NOMO-1 (cell line): ENCODE measurements around the gene NUDT1.
A peak's percentile ranks its signal among the peaks of the same experiment; 100 is the strongest.

Experiments
- DNase-seq, 2 experiments: peaks; one replicate each; lab custom pipeline; 2025; ENCODE audit not compliant: unreplicated experiment in 2 of 2; lab: John Stamatoyannopoulos, UW

NUDT1 gene

DNA sequence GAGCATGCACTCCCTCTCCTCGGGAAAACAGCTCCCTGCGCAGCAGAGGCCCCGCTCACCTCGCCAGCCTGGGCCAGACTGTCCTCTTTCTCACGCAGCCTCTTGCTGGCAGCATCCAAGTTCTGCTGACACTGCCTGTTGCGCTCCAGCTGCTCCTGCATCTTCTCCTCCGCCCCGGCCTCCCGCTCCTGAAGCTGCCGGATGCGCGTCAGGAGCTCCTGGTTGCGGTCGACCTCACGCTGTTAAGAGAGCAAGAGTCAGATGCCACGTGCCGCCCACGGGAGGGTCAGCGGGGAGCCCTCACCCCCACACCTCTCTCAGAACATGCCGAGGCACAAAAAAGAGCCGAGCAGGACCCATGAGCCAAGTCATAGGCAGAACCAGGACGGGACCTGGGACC is 19.5 kb upstream of the NUDT1 start:
- no peak for DNase-seq

DNA sequence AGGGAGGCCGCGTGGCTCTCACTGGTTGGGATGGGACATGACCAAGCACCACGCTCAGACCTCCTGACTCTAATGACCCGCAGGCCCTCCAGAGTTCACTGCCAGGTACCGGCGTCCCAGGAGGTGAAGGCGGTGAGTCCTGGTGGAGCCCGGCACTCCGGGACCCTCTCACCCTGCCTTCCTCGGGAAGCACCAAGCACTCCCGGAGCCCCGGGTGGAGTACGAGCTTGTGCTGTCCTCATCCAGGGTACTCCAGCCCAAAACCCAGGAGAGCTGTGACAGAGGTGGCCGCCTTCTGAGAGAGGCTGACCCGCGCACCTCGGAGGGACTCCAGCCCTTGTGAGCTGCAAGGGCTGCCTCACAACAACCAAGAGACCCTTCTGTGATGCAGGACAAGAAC is 18.7 kb upstream of the NUDT1 start:
- no peak for DNase-seq

DNA sequence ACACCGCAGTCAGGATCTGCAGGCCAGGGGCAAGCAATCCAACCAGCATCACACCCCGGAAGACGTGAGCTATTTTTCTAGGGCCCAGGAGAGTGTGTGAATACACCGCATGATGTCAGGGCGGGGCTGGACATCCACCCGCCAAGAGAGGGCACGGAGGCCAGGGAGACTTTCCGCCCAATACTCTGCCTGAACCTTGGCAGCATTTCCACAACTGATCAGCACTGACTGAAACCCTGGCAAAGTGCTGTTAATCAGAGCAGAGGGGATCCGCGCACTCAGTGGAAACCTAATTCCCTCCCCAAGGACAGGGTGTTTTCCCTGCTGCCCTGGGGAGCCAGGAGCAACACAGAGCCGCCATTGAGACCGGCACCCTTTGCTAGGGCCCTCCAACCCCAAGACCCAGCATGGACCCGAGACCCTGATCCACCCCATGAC is 17.5 kb upstream of the NUDT1 start:
- no peak for DNase-seq

DNA sequence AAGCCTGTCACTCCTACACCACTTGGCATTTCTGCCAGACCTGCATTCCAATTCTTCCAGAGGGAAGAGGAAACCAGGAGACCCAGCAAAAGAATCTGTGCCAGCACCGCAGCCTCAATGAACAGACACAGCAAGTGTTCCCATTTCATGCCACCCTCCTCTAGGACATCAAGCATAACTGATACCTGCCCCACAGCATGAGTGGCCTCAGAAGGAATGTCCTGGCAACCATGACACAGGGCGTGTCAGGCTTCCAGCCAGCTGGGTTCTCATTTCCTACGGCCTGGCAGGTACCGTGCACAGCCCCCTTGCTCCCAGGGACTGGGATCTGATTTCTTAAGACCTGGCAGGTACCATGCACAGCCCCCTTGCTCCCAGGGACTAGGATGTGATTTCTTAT is 17.1 kb upstream of the NUDT1 start:
- DNase-seq, result no peak

DNA sequence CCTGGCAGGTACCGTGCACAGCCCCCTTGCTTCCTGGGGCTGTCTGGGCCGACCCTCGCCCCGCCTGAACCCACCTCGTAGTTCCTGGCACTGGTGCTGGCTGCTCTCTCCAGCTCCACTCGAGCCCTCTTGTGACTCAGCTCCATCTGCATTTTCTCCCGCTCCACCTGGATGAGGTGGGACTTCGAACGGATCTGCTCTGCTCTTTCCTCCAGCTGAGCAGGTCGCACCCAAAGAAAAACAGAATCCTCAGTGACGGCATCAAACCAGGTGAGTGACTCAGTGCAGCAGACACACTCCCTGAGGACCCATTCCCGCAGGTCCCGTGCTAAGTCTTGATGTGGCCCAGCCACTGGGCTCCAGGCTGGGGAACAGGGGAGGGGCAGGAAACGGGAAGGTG is 16.7 kb upstream of the NUDT1 start:
- no peak for DNase-seq

DNA sequence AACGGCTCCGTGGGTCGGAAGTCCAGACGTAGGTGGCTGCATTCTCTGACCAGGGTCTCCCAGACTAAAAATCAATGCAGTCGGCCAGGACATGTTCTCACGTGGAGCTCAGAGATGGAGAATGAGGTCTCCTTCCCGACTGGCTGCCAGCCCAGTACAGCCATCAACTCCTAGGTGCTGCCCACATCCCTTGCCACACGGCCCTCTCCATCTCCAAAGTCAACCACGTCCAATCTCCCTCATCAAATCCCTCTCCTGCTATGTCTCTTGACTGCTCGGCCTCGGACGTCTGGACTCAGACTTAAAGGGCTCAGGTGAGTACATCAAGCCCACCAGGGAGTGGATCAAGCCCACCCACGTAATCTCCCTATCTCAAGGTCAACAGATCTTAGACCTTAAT is 16.2 kb upstream of the NUDT1 start:
- DNase-seq, result no peak

DNA sequence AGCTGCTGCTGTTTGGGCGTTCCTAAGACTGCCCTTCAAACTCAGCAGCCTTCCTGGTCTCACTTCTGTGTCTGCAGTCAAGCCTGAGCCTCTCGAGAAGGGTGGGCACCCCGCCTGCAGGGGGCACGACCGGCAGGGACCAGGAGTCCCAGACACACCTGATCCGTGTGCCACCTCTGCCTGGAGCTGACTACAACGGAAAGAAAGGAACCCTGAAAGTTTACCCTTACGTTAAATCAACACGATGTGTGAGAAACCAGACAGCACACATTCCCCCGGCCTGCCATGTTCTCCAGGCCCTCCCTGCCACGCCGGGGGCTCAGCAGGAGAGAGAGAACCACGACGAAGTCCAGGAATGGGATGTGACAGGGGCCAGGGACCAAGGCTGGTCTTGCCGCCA is 14.3 kb upstream of the NUDT1 start:
- no peak for DNase-seq

DNA sequence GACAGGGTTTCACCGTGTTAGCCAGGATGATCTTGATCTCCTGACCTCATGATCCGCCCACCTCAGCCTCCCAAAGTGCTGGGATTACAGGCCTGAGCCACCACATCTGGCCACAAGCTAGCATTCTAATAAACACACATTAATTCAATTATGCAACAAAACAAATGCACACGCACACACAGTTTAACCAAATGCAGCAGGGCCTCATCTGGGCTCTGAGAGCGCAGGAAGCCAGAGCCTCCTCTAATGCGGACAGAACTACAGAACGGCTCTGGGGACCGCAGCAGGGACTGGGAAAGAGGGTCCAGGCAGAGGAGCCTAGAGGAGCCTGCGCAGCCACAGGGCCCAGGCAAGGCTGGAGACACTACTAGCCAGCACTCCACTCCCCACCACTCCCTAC is 13.1 kb upstream of the NUDT1 start:
- DNase-seq, result no peak

DNA sequence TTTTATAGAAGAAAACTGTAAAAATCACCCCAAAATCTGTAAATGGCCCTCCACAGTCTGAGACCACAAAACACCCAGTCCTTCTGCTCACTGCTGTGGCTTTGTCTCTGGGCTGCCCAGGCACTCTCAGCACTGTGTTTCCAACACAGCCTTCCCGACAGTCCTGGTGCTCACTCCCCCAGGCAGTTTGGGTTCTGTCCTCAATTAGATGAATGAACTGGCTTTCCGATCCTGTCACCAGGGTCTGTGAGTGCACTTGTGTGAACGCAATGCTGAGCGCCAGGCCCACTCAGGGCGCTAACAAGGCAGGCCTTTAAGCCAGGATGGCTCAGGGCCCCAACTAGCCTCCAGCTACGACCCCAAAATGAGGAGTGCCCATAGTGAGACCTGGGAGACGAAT is 12.6 kb upstream of the NUDT1 start:
- no peak for DNase-seq

DNA sequence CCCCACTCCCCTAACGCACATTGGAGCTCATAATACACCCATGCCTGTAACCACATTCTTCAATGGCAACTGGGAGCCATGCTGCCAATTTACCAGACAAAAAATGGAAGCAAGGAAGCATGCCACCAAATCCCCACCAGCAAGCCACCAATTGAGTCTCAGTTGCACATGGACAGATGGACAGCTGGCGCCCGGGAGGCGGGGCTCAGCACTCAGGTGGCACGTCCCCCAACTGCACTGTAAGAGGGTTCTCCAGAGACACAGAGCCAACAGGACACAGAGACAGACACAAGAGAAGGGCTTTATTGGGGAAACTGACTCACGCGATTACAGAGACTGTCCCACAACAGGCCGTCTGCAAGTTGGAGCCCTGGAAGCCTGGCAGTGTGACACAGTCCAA is 11.8 kb upstream of the NUDT1 start:
- DNase-seq, result no peak

DNA sequence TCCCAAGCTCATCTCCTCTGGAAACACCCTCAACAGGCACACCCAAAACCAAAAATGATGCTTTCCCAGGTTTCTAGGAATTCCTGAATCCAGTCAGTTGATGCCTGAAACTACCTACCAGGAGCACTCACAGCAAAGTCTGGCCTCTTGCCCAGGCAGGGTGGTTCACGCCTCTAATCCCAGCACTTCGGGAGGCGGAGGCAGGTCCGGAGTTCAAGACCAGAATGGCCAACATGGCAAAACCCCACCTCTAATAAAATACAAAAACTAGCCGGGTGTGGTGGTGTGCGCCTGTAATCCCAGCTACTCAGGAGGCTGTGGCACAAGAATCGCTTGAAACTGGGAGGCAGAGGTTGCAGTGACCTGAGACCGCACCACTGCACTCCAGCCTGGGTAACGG is 11.1 kb upstream of the NUDT1 start:
- DNase-seq, result no peak

DNA sequence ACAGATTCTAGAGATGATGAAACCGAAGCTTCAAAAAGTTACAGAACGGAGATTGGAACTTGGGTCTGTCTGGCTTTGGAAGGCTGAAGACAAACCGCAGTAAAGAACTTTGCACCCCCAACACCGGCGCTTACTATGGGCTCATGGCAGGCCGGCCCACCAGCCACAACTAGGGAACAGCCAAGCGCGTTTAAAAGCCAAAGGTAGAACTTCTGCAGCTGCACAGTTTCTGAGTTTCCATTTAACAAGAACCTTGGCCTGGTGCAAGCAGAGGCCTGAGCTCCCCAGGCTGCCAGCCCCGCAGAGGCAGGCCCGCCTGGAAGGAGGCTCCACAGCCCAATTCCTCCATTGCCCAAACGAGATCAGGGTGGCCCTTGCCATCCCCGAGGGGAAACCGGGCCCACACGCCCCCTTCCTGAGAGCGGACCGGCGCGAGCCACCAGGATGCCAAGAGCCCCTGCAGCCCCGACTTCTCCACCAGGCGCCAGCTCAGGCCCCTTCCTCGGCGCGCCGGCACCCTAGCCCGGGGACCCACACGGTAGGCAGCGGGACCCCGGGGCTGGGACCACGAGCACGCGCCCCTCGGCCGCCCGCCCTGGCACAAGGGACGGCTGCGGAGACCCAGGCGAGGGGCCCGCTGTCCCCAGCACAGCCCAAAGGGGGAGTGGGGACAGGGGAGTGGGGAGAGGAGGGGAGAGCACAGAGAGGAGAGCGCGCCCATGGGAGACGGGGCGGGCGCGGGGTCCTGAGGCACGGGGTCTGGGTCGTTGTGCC is 9.8 kb upstream of the NUDT1 start:
- peak in 1 of 2 experiments; percentile 22 for DNase-seq

DNA sequence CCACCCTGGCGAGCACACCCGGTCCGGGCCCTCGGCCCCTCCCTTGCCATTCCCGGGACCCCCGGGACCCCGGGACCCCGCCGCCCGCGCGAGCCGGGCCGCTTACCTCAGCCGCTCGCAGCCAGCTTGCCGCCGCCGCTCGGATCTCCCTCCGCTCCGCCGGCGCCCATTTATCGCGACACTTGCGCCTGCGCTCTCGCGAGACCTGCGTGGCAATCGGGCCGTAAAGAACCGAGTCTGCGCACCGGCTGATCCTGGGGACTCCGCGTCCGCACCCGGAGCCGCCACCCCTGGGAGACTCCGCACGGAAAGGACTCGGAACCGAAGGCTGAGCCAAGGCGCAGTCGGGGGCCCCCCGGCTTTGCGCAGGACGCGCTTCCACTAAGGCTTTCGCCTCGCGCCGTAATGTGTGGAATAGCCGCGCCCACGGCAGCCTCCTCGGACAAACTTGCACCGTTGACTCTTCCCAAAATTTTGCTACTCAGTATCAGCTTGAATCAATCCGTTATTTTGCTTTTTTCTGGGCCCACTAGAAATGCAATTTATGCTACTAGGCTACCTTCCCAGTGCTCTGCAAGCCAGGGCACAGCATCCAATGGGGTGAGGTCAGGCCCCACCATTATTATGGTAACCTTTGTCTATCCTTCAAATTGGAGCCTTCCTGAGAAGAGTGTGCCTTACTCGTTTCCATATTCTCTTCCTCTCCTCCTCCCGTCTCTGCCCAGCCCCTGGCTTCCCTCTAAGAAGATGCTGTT is 9.1 kb upstream of the NUDT1 start, which contains the start of gene MAD1L1:
Gene MAD1L1 (minus strand): TSS at position 180 of the 755 bp plus-strand sequence. CDS start 2,812 bp downstream, outside the sequence.
- DNase-seq, result peak; percentile 82 to 89

DNA sequence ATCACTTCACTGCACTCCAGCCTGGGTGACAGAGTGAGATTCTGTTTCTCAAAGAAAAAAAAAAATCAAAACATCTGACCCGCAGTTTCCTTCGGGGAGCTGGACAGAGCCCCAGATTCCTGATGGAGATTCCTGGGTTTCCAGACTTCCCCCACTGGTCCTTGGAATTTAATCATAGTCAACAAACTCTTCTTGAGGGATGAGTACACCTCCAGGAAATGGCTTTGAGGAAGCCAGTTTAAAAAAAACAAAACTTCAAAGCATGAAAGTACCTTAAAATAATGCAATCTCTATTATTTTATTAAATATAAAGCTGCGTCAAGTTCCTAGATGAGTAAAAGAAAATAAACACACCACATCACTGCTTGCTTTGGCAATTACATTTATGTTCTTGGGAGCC is 8.1 kb upstream of the NUDT1 start:
- no peak for DNase-seq

DNA sequence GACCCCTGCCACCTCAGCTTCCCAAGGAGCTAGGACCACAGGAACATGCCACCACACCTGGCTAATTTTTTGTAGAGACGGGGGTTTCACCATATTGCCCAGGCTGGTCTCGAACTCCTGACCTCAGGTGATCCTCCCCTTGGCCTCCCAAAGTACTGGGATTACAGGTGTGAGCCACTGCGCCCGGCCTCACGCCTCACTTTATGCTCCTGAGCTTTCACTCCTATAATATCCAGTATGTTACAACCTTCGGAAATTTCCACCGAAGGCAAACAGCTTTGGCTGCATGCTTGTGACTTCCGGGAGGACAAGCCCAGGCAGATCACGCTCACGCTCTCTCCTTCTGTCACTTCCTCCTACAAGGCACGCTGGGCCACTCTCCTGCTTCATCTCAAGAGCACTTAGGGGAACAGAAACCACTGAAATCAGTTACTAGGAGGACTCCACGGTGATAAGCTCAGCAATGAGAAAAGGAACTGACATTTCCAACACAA is 4.9 kb upstream of the NUDT1 start:
- DNase-seq, result peak; percentile 91 to 100

DNA sequence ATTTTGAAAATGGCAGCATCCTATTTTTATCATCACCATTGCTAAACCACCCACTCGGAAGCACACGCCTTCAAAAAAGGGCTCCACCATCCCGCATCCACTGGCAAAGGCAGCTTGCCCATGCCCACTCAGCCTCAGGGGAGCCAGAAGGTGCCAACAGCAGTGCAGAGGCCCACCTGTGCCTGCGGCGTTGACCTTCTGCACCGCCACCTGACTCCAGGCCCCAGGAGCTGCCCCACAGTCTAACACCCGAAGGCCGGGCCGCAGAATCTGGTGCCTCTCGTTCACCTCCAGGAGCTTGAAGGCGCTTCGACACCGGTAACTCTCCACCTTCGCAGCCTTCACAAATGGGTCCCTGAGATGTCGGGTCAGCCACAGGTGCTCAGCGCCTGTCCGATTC is 2.8 kb upstream of the NUDT1 start:
- no peak for DNase-seq

DNA sequence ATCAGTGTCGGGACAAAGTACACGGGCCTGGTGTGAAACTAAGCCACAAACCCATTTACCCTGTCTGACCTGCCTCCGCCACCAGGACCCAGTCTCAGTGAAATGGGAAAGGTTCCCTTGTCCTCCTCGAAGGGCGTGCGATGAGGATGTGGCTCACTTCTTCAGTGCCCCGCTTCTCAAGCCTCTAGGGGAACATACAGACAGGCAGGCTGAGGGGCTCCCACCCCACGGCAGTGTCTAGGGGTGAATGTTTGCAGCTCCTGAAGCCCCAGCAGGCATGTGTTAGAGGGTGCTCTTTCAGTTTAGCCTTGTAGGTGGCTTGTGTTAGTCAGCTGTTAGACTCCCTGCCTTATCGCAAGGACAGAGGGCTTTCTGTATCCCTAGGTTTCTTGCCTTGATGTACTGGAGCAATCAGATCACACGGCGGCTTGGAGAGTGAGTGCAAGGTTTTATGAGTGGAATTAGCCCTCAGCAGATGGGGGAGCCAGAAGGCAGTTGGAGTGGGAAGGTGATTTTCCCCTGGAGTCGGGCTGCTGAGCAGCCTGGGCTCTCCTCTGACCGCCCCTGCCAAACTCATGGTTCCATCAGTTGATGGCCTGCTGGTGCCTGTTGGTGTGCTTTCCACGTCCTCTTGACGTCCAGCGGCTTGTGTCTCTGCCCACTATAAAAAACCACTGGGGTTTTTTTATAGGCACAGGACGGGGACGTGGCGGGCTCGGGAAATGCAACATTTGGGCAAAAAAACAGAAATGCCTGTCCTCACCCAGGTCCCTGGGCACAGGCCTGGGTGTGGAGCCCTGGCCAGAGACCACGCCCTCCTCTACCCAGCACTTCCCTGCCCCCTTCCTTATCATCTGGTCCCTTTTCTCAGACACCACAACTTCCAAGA is 759 bp downstream of the NUDT1 start:
- peak; percentile 38 to 42 for DNase-seq

DNA sequence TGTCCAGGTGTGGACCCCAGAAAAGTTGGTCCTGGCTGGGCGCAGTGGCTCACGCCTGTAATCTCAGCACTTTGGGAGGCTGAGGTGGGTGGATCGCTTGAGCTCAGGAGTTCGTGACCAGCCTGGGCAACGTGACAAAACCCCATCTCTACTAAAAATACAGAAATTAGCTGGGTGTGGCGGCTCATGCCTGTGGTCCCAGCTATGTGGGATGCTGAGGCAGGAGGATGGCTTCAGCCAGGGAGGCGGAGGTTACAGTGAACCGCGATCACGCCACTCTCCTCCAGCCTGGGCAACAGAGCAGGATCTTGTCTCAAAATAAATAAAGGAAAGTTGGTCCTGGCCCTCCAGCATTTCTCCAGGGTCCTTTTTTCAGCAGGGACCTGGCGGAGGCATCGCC is 1.4 kb downstream of the NUDT1 start:
- no peak for DNase-seq

DNA sequence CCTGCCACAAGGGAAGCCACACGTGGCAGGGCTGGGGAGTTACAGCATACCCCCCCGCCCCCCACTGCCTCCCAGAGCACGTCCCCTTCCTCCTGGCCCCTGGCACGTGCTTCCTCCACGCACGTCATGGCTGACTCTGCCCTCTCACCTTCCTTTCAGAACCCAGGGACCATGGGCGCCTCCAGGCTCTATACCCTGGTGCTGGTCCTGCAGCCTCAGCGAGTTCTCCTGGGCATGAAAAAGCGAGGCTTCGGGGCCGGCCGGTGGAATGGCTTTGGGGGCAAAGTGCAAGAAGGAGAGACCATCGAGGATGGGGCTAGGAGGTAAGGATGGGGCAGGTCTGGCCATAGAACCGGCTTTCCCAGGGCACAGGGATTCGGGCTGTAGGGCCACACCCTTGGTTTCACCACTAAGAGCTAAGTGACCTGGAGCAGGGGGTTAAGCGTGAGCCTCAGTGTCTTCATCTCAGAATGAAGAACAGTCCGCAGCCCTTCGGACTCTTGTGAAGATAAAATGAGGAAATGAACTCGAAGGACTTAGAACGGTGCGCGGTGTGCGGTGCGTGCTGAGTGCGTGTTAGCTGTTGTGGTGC is 2.5 kb downstream of the NUDT1 start:
- DNase-seq, result no peak

DNA sequence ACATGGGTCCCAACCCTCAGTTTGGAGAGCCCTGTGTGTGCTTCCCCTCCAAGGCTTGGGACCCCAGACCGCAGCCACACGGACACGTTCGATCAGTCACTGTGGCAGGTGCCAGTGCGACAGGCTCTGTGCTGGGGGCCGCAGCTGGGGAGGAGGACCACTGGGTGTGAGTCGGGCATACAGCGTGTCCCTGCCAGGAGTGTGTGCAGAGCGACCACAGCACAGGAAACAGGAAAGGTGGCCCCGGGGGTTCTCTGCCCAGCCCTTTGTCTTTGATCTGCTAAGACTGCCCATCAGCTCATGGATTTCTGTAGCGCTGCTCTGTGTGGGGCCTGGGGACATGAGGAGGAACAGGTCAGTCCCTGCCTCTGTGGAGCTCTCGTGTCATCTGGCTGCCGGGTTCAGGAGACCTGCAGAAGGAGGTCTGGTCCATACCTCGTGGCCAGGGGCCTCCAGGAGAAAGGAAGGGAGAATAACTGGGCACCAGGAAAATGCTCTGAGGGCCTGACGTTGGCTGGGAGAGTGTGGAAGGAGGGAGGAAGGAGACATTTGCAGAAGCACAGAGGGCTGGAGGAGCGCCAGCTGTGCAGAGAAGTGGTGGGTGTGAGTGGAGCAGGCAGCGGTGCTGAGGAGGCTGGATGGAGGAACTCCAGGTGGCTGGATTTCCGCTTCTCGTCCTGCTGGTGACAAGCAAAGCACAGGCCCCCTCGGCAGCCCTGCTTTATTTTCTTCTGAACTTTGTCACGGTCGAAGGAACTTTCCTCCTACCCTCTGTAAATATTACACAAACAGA is 4.1 kb downstream of the NUDT1 start:
- DNase-seq, result no peak
